Measurements from ENCODE around the gene ASMTL. TPM values are rescaled to one million over a fixed set of nuclear protein-coding genes. Genes with fewer than 3 reads are reported as not detected.
A peak's percentile ranks its signal among the peaks of the same experiment; 100 is the strongest.
"Not testable (repeated sequence)": the region's sequence is repeated elsewhere in the genome, so short reads cannot be mapped to it uniquely, and the experiment has no call there.

The ASMTL gene
- total RNA-seq, 2 experiments from 2014 or later, result 29.4 to 30.5 TPM

DNA sequence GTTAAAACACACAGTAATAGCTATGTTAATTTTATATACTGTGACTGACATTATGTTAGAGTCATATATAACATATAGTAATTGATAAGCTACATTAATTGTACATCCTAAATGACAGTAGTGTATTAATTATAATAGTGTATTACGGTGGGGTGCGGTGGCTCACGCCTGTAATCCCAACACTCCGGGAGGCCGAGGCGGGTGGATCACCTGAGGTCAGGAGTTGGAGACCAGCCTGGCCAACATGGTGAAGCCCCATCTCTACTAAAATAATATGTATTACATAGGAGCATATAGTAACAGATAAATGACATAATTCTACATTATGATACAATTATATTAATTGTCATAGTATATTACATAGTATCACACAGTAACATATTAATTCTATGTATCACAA, 12.2 kb downstream of the ASMTL start:
- no peak overlapping the region for H3K27ac Mint-ChIP-seq
- no peaks in the 10 kb centered on the region for H3K27me3 Mint-ChIP-seq
- H3K4me1 Mint-ChIP-seq, result no peaks in the 10 kb centered on the region
- peaks cover 71% of the 10 kb centered on the region for H3K36me3 Mint-ChIP-seq
- H3K4me3 Mint-ChIP-seq, result no peak overlapping the region
- H3K9me3 Mint-ChIP-seq, result peaks cover 18% of the 10 kb centered on the region
- DNase-seq, result no peak

DNA sequence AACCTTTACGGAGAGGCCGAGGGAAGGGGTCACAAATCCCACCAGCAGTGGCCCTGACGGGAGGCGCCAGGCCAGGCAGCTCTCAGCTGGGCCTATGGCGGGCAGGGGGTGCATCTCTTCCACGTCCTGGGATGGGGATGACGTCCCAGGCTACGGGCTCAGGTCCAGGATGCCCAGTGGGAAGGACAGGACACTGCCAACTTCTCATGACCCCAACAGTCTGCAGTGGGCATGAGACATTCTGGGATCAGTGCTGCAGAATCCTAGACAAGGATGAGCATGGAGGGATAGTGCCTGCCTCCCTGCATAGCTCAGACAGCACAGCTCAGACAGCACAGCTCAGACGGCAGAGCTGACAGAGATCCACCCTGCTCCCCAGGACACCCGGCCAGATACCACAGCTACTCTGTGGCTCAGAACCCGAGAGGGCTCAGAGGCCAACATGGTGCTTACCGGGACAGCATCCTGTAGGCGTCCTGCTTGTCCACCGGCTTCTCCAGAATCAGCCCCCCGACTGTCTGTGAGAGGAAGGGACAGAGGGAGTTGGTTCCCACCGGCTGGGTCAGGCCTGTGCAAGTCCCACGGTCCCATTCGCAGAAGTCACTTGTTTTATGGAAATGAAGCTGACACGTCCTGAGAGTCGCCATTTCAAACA, 17.3 kb downstream of the ASMTL start:
- Mint-ChIP-seq H3K36me3 (peaks cover 41% of the 10 kb centered on the region), H3K4me1 (no peaks in the 10 kb centered on the region), H3K27me3 (no peaks in the 10 kb centered on the region), H3K27ac (no peak overlapping the region), H3K4me3 (no peak overlapping the region), H3K9me3 (peaks cover 2% of the 10 kb centered on the region)
- DNase-seq, result no peak

DNA sequence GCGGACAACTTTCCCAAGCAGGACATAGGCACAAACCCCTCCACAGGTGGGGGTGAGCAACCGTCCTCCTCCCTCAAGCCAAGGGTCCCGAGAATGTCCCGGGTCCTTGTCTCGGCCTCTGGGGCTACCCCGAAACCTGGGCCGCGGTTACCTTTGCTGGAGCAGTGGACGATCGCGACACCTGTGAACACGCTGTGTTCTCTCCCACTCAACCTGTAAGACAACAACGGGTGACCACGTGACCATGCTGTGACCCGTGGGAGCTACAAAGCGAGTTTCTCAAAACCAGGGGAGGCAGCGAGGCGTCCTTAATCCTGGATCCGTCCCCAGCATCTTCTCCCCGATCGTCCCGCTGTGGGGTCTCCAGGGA, 17.9 kb downstream of the ASMTL start:
- H3K9me3 Mint-ChIP-seq, result peaks cover 2% of the 10 kb centered on the region
- H3K36me3 Mint-ChIP-seq, result peaks cover 43% of the 10 kb centered on the region
- H3K4me3 Mint-ChIP-seq, result no peak overlapping the region
- no peaks in the 10 kb centered on the region for H3K27me3 Mint-ChIP-seq
- no peaks in the 10 kb centered on the region for H3K4me1 Mint-ChIP-seq
- no peak for DNase-seq
- no peak overlapping the region for H3K27ac Mint-ChIP-seq

DNA sequence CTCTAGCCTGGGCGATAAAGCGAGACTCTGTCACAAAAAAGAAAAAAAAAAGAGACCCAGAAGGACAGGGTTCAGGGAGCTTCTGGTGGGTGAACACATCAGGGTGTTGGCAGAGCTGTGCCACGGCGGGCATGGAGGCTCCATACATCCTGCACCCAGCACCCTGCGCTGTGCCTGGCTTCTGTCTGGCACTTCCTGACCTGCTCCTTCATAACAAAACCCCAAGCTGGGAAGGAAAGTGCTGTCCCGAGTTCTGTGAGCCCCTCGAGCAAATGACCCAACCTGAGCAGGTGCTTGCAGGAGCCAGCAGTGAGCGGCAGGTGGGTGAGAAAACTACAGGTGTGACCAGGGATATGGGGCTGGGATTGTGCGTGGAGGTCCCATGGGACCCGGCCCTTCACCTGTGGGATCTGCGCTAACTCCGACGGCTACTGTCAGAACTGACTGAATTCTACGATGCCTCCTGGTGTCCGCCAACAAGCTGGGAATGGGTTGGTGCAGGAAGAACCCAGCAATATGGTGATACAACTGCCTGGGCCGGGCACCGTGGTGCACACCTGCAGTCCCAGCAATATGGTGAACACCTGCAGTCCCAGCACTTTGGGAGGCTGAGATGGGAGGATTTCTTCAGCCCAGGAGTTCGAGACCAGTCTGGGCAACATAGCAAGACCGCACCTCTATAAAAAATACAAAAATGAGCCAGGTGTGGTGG, 18.9 kb downstream of the ASMTL start:
- no peak overlapping the region for H3K4me3 Mint-ChIP-seq
- H3K27me3 Mint-ChIP-seq, result no peaks in the 10 kb centered on the region
- peaks cover 40% of the 10 kb centered on the region for H3K36me3 Mint-ChIP-seq
- DNase-seq, result no peak
- peaks cover 2% of the 10 kb centered on the region for H3K9me3 Mint-ChIP-seq
- no peaks in the 10 kb centered on the region for H3K4me1 Mint-ChIP-seq
- no peak overlapping the region for H3K27ac Mint-ChIP-seq

DNA sequence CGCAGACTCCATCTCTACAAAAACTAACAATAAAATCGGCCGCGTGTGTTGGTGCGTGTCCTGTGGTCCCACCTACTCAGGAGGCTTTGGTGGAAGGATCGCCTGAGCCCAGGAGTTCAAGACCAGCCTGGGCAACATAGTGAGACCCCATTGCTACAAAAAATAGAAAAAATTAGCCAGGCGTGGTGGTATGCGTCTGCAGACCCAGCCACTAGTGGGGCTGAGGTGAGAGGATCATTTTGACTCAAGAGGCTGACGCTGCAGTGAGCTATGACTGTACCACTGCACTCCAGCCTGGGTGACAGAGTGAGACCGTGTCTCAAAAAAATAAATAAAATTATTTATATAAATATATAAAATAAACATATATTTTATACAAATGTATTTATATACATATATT, 22.3 kb downstream of the ASMTL start:
- Mint-ChIP-seq H3K27me3 (no peaks in the 10 kb centered on the region), H3K27ac (no peak overlapping the region), H3K4me3 (no peak overlapping the region), H3K4me1 (no peaks in the 10 kb centered on the region), H3K36me3 (peaks cover 21% of the 10 kb centered on the region), H3K9me3 (no peaks in the 10 kb centered on the region)
- no peak for DNase-seq

DNA sequence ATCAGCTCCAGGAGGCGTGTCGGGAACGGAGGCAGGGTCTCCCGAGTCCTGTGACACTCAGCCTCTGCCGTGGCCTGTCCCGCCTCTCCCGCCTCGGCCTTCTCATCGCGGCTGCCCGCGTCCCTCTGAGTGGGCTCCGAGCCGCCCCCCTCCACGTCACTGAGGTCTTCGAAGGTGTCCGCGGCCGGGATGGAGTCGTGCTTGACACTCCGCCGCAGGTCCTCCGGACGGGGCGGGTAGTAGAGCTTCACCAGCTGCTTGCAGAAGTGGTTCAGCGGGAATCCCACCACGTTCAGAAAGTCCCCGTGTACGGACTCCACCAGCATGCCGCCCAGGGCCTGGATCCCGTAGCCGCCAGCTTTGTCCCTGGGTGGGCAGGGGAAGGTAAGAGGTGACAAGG, 25.0 kb downstream of the ASMTL start:
- H3K36me3 Mint-ChIP-seq, result peaks cover 40% of the 10 kb centered on the region
- H3K9me3 Mint-ChIP-seq, result peaks cover 17% of the 10 kb centered on the region
- H3K27ac Mint-ChIP-seq, result no peak overlapping the region
- no peaks in the 10 kb centered on the region for H3K4me1 Mint-ChIP-seq
- no peaks in the 10 kb centered on the region for H3K27me3 Mint-ChIP-seq
- no peak for DNase-seq
- H3K4me3 Mint-ChIP-seq, result no peak overlapping the region

DNA sequence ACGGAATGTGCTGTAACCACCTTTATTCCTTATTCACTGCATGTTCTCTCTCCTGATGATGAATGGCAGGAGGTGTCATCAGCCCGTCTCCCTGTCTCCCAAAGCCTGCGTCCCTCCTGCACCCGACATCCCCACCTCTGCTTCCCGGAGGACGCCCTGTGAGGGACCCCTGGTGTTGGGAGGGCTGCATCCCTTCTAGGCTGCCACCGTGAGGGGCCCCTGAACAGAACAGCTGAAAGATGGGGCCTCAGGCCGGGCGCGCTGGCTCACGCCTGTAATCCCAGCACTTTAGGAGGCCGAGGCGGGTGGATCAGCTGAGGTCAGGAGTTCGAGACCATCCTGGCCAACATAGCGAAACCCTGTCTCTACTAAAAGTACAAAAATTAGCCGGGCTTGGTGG, 26.4 kb downstream of the ASMTL start:
- not testable (repeated sequence) for H3K4me3 Mint-ChIP-seq, DNase-seq, H3K27me3 Mint-ChIP-seq, H3K27ac Mint-ChIP-seq, H3K4me1 Mint-ChIP-seq
- Mint-ChIP-seq H3K36me3 (peaks cover 52% of the 10 kb centered on the region), H3K9me3 (peaks cover 28% of the 10 kb centered on the region)

DNA sequence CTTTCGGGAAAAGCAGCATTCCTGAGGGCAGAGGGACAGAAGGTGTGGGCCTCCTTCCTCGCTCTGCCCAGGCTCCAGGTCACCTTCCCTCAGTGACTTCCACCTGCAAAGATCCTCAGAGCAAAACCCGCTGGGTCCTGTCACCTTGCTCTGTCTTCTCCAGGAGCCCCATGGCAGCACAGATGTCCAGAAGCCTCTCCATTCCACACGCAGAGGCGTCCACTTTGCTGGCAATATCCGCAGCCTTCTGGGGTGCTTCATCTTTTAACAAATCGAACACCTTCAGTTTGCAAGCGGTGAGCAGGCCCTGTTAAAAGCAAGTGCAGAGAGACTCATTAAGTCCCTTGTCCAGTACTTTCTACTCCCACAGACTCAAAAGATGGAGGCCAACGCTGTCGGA, 27.3 kb downstream of the ASMTL start:
- Mint-ChIP-seq H3K27ac (no peak overlapping the region), H3K36me3 (peaks cover 56% of the 10 kb centered on the region), H3K4me1 (no peaks in the 10 kb centered on the region)

DNA sequence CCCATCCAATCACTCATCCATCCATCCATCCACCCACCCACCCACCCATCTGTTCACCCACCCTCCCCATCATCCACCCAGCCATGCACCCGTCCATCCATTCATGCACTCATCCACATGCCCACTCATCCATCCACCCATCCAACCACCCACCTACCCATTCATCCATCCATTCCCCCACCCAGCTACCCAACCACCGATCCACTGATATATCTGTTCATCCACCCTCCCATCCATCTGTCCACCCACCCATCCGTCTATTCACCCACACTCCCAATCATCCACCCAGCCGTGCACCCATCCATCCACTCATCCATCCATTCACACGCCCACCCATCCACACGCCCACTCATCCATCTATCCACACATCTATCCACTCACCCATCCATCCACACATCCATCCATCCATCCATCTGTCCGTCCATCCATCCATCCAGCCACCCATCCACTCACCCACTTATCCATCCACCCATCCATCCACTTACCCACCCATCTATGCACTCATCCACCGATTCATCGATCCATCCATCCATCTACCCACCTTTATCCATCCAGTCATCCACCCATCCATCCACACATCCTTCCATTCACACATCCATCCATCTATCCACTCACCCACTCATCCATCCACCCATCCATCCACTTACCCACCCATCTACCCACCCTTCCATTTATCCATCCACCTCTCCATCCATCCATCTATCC, 28.4 kb downstream of the ASMTL start:
- H3K4me1 Mint-ChIP-seq, result no peaks in the 10 kb centered on the region
- no peak overlapping the region for H3K4me3 Mint-ChIP-seq
- no peaks in the 10 kb centered on the region for H3K27me3 Mint-ChIP-seq
- peaks cover 59% of the 10 kb centered on the region for H3K36me3 Mint-ChIP-seq
- H3K27ac Mint-ChIP-seq, result no peak overlapping the region
- H3K9me3 Mint-ChIP-seq, result peaks cover 33% of the 10 kb centered on the region
- no peak for DNase-seq

More for the DNA sequence above, 27.3 kb downstream of the ASMTL start:
- no peak for DNase-seq
- Mint-ChIP-seq H3K9me3 (peaks cover 28% of the 10 kb centered on the region), H3K4me3 (no peak overlapping the region), H3K27me3 (no peaks in the 10 kb centered on the region)

DNA sequence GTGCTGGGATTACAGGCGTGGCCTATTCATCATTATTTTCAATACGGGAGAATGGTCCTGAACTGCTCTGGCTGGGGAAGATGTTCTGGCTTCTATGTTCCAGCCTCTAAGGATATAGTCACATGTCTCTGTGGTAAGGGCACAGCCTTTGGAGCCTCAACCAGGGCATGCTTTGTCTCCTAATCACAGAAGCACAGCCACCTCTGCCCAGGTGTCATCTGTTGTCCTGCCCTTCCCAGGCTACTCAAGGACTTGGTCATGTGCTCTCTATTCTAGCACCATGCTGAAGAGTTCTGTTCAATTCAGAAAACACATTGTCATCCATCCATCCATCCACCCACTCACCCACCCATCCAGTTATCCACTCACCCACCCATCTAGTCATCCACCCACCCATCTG, 29.5 kb downstream of the ASMTL start:
- H3K27me3 Mint-ChIP-seq, result no peaks in the 10 kb centered on the region
- no peak overlapping the region for H3K27ac Mint-ChIP-seq
- H3K36me3 Mint-ChIP-seq, result peaks cover 61% of the 10 kb centered on the region
- H3K9me3 Mint-ChIP-seq, result peaks cover 33% of the 10 kb centered on the region
- H3K4me3 Mint-ChIP-seq, result no peak overlapping the region
- DNase-seq, result no peak
- no peaks in the 10 kb centered on the region for H3K4me1 Mint-ChIP-seq

DNA sequence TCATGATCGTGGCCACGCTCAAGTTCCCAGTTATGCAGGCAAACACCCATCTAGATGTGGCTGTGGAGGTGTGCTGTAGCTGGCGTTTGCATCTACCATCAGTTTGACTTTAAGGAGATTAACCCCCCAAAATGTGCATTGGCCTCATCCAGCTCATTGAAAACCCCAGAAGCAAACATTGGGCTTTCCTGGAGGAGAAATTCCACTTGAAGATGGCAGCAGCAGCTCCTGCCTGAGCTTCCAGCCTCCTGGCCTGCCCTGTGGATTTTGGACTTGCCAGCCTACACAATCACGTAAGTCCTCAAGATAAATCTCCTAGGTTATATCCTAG, 30.6 kb downstream of the ASMTL start:
- H3K4me3 Mint-ChIP-seq, result no peak overlapping the region
- H3K27me3 Mint-ChIP-seq, result no peaks in the 10 kb centered on the region
- peaks cover 57% of the 10 kb centered on the region for H3K36me3 Mint-ChIP-seq
- DNase-seq, result no peak
- no peak overlapping the region for H3K27ac Mint-ChIP-seq
- peaks cover 33% of the 10 kb centered on the region for H3K9me3 Mint-ChIP-seq
- H3K4me1 Mint-ChIP-seq, result no peaks in the 10 kb centered on the region

DNA sequence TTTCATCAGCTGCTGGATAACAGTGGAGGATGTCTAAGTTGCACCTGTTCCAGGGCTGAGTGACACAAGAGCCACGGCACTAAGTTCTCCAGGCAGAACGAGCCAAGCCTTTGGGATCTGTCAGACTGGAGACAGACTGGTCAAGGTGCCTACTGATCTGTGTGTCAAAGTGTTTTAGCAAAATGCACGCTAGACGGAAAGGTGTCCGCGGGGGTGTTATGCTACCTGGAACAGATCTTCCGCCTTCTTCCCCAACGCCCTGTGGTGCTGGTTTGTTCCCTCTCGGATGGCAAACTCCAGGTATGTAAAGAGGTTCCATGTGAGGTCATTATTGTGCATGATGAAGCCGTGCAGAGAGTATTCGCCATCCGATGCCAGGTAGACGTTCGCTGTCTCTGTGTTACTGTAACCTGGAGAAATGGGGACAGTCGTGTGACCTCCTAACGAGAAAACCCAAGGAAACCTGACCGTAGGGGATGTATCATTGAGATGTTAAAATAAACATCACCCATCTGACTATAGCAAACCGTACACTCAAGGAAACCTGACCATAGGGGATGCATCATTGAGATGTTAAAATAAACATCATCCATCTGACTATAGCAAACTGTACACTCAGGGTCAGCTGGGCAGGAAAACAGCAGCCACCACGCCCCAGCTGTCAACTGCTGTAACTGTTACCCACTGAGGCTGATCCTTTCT, 31.1 kb downstream of the ASMTL start:
- no peaks in the 10 kb centered on the region for H3K27me3 Mint-ChIP-seq
- H3K4me1 Mint-ChIP-seq, result no peaks in the 10 kb centered on the region
- H3K4me3 Mint-ChIP-seq, result no peak overlapping the region
- no peak for DNase-seq
- H3K9me3 Mint-ChIP-seq, result peaks cover 33% of the 10 kb centered on the region
- peaks cover 55% of the 10 kb centered on the region for H3K36me3 Mint-ChIP-seq
- no peak overlapping the region for H3K27ac Mint-ChIP-seq

DNA sequence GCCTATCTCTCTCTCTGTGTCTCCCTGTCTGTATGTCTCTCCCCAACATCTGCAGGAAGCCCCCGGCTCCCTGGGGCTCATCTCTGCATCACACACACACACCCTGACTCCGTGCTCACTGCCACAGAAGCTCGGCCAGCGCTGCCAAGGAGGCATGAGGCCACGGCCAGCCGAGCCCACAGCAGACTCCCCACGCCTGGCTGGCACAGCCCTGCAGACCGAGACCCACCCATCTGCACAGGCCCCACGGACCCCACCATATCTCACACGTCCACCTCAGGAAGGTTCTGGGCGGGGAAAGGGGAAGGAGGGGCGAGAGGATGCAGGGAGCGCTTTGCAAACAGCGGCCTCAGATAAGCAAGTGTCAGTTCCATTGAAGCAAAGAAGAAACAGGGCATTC, 32.3 kb downstream of the ASMTL start:
- peaks cover 33% of the 10 kb centered on the region for H3K9me3 Mint-ChIP-seq
- no peaks in the 10 kb centered on the region for H3K4me1 Mint-ChIP-seq
- no peak overlapping the region for H3K4me3 Mint-ChIP-seq
- no peaks in the 10 kb centered on the region for H3K27me3 Mint-ChIP-seq
- no peak for DNase-seq
- peak overlapping the region; percentile 32 for H3K27ac Mint-ChIP-seq
- H3K36me3 Mint-ChIP-seq, result peaks cover 52% of the 10 kb centered on the region

DNA sequence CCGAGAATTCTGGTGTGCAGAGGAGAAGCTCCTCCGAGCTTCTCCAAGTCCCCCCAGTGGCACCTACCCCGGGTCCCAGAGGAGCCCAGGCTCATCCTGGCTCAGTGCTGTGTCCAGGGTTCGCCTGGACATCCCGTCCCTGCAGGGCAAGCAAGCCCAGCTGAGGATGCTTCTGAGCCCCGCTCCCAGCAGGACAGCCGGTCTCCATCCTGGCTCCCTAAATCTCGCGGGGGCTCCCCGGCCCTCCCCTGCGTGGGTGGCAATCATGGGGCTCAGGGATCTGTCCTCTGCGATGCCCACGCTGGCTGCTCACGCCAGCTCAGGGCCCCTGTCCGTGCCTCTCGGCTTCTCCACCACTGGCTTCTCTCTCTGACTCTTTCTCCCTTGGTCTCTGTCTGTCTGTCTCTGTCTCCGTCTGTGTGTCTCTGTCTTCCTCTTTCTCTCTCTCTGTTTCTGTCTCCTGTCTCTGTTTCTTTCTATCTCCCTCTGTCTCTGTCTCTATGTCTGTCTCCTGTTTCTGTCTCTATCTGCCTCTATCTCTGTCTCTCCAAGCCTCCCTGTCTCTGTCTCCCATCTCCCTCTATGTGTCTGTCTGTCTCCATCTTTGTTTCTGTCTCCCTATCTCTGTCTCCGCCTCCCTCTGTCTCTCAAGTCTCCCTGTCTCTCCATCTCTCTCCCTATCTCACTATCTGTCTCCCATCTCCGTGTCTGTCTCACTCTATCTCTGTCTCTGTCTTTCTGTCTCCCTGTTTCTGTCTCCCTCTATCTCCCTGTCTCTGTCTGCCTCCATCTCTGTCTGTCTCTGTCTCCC, 33.0 kb downstream of the ASMTL start:
- no peaks in the 10 kb centered on the region for H3K4me1 Mint-ChIP-seq
- no peak for DNase-seq
- H3K36me3 Mint-ChIP-seq, result peaks cover 47% of the 10 kb centered on the region
- no peaks in the 10 kb centered on the region for H3K27me3 Mint-ChIP-seq
- peak overlapping the region; percentile 32 for H3K27ac Mint-ChIP-seq
- H3K4me3 Mint-ChIP-seq, result no peak overlapping the region
- H3K9me3 Mint-ChIP-seq, result peaks cover 30% of the 10 kb centered on the region

Data from activated naive CD8-positive, alpha-beta T cell treated with anti-CD3 and anti-CD28 coated beads for 36 hours (primary cell).